C1 segment of cervical spinal cord (tissue), 14 donors: ENCODE results near the gene WNT1.

Source experiments
- DNase-seq, 14 donors: peaks; one replicate each; lab custom pipeline; 2025; lab: John Stamatoyannopoulos, UW

Gene WNT1

GRCh38 chr12:49028666-49029275 is 50.6 kb downstream of the WNT1 start:
- DNase-seq, result no peak

- no peak for DNase-seq
Observed at GRCh38 chr12:49030119-49030518, 52.0 kb downstream of the WNT1 start.

GRCh38 chr12:49030714-49031572 is 52.8 kb downstream of the WNT1 start:
- DNase-seq, result no peak

- no peak for DNase-seq
Observed at GRCh38 chr12:49031573-49032161, 53.5 kb downstream of the WNT1 start.
